ENCODE data around the gene GEMIN4. TPM values are rescaled to one million over a fixed set of nuclear protein-coding genes. Genes with fewer than 3 reads are reported as not detected.
A peak's percentile ranks its signal among the peaks of the same experiment; 100 is the strongest.

The GEMIN4 gene
- total and polyA plus RNA-seq, 4 donors = 8.1 to 15.8 (median 14.5) TPM

- Histone ChIP-seq H3K36me3 (ENCODE audit: control insufficient read depth, insufficient read depth, low read length) (peaks cover 68% of the 10 kb centered on the region), H3K4me3 (ENCODE audit: low read depth, low read length) (no peak overlapping the region), H3K9me3 (ENCODE audit: control insufficient read depth, insufficient read depth, low read length) (no peaks in the 10 kb centered on the region), H3K4me1 (ENCODE audit: control insufficient read depth, insufficient read depth, low read length) (peaks cover 10% of the 10 kb centered on the region), H3K27ac (ENCODE audit: low read depth, low read length) (no peak overlapping the region), H3K27me3 (ENCODE audit: control insufficient read depth, insufficient read depth, low read length) (no peaks in the 10 kb centered on the region)
- 92% methylated on average over 3 of the region's 9 CpGs for WGBS (ENCODE audit: insufficient coverage)
- no peak for DNase-seq (ENCODE audit: low read depth in 4 of 6, low spot score in 6 of 6)
These were observed 5.9 kb downstream of the GEMIN4 start for GRCh38 chr17:746181-746580.

GRCh38 chr17:745406-745805, 6.7 kb downstream of the GEMIN4 start:
- no peak for DNase-seq (ENCODE audit: low read depth in 4 of 6, low spot score in 6 of 6)
- H3K9me3 ChIP-seq (ENCODE audit: control insufficient read depth, insufficient read depth, low read length) = no peaks in the 10 kb centered on the region
- WGBS (ENCODE audit: insufficient coverage) = 95% methylated on average over 11 of the region's 11 CpGs
- H3K27ac ChIP-seq (ENCODE audit: low read depth, low read length) = no peak overlapping the region
- H3K36me3 ChIP-seq (ENCODE audit: control insufficient read depth, insufficient read depth, low read length) = peaks cover 76% of the 10 kb centered on the region
- no peak overlapping the region for H3K4me3 ChIP-seq (ENCODE audit: low read depth, low read length)
- no peaks in the 10 kb centered on the region for H3K27me3 ChIP-seq (ENCODE audit: control insufficient read depth, insufficient read depth, low read length)
- H3K4me1 ChIP-seq (ENCODE audit: control insufficient read depth, insufficient read depth, low read length) = peaks cover 2% of the 10 kb centered on the region

- Histone ChIP-seq H3K27ac (ENCODE audit: low read depth, low read length) (no peak overlapping the region), H3K9me3 (ENCODE audit: control insufficient read depth, insufficient read depth, low read length) (no peaks in the 10 kb centered on the region), H3K27me3 (ENCODE audit: control insufficient read depth, insufficient read depth, low read length) (no peaks in the 10 kb centered on the region), H3K4me1 (ENCODE audit: control insufficient read depth, insufficient read depth, low read length) (no peaks in the 10 kb centered on the region), H3K4me3 (ENCODE audit: low read depth, low read length) (no peak overlapping the region), H3K36me3 (ENCODE audit: control insufficient read depth, insufficient read depth, low read length) (peaks cover 76% of the 10 kb centered on the region)
- WGBS (ENCODE audit: insufficient coverage) = 88% methylated on average over 9 of the region's 9 CpGs
- DNase-seq (ENCODE audit: low read depth in 4 of 6, low spot score in 6 of 6) = no peak
These were observed 7.1 kb downstream of the GEMIN4 start for GRCh38 chr17:744937-745336.

- H3K27me3 ChIP-seq (ENCODE audit: control insufficient read depth, insufficient read depth, low read length) = no peaks in the 10 kb centered on the region
- H3K4me3 ChIP-seq (ENCODE audit: low read depth, low read length) = no peak overlapping the region
- H3K27ac ChIP-seq (ENCODE audit: low read depth, low read length) = no peak overlapping the region
- WGBS (ENCODE audit: insufficient coverage) = no CpG with 5 or more reads among the region's 4 CpGs
- H3K9me3 ChIP-seq (ENCODE audit: control insufficient read depth, insufficient read depth, low read length) = no peaks in the 10 kb centered on the region
- DNase-seq (ENCODE audit: low read depth in 4 of 6, low spot score in 6 of 6) = no peak
- H3K4me1 ChIP-seq (ENCODE audit: control insufficient read depth, insufficient read depth, low read length) = no peaks in the 10 kb centered on the region
- peaks cover 88% of the 10 kb centered on the region for H3K36me3 ChIP-seq (ENCODE audit: control insufficient read depth, insufficient read depth, low read length)
These were observed 8.9 kb downstream of the GEMIN4 start for GRCh38 chr17:743139-743538.

- Histone ChIP-seq H3K27ac (ENCODE audit: low read depth, low read length) (no peak overlapping the region), H3K27me3 (ENCODE audit: control insufficient read depth, insufficient read depth, low read length) (no peaks in the 10 kb centered on the region), H3K4me1 (ENCODE audit: control insufficient read depth, insufficient read depth, low read length) (no peaks in the 10 kb centered on the region), H3K9me3 (ENCODE audit: control insufficient read depth, insufficient read depth, low read length) (no peaks in the 10 kb centered on the region), H3K36me3 (ENCODE audit: control insufficient read depth, insufficient read depth, low read length) (peaks cover 84% of the 10 kb centered on the region), H3K4me3 (ENCODE audit: low read depth, low read length) (no peak overlapping the region)
- 66% methylated on average over 7 of the region's 11 CpGs for WGBS (ENCODE audit: insufficient coverage)
- peak in 1 of 6 donors; percentile 23 for DNase-seq (ENCODE audit: low read depth in 4 of 6, low spot score in 6 of 6)
These were observed 9.8 kb downstream of the GEMIN4 start for GRCh38 chr17:742147-742793.

GRCh38 chr17:740240-741017, 11.6 kb downstream of the GEMIN4 start:
- DNase-seq (ENCODE audit: low read depth in 4 of 6, low spot score in 6 of 6) = peak in 1 of 6 donors; percentile 25
- Histone ChIP-seq H3K36me3 (ENCODE audit: control insufficient read depth, insufficient read depth, low read length) (peaks cover 76% of the 10 kb centered on the region), H3K4me3 (ENCODE audit: low read depth, low read length) (no peak overlapping the region)

GRCh38 chr17:737561-738113, 14.4 kb downstream of the GEMIN4 start:
- Histone ChIP-seq H3K27me3 (ENCODE audit: control insufficient read depth, insufficient read depth, low read length) (no peaks in the 10 kb centered on the region), H3K4me3 (ENCODE audit: low read depth, low read length) (no peak overlapping the region), H3K27ac (ENCODE audit: low read depth, low read length) (no peak overlapping the region), H3K9me3 (ENCODE audit: control insufficient read depth, insufficient read depth, low read length) (no peaks in the 10 kb centered on the region), H3K4me1 (ENCODE audit: control insufficient read depth, insufficient read depth, low read length) (peaks cover 18% of the 10 kb centered on the region), H3K36me3 (ENCODE audit: control insufficient read depth, insufficient read depth, low read length) (peaks cover 58% of the 10 kb centered on the region)
- 94% methylated on average over 9 of the region's 13 CpGs for WGBS (ENCODE audit: insufficient coverage)
- no peak for DNase-seq (ENCODE audit: low read depth in 4 of 6, low spot score in 6 of 6)

More at GRCh38 chr17:740240-741017, 11.6 kb downstream of the GEMIN4 start:
- 56% methylated on average over 18 of the region's 18 CpGs for WGBS (ENCODE audit: insufficient coverage)
- no peaks in the 10 kb centered on the region for H3K4me1 ChIP-seq (ENCODE audit: control insufficient read depth, insufficient read depth, low read length)
- H3K9me3 ChIP-seq (ENCODE audit: control insufficient read depth, insufficient read depth, low read length) = no peaks in the 10 kb centered on the region
- no peak overlapping the region for H3K27ac ChIP-seq (ENCODE audit: low read depth, low read length)
- no peaks in the 10 kb centered on the region for H3K27me3 ChIP-seq (ENCODE audit: control insufficient read depth, insufficient read depth, low read length)

- DNase-seq (ENCODE audit: low read depth in 4 of 6, low spot score in 6 of 6) = no peak
- Histone ChIP-seq H3K4me3 (ENCODE audit: low read depth, low read length) (peak overlapping the region; percentile 66), H3K27me3 (ENCODE audit: control insufficient read depth, insufficient read depth, low read length) (no peaks in the 10 kb centered on the region), H3K4me1 (ENCODE audit: control insufficient read depth, insufficient read depth, low read length) (peaks cover 25% of the 10 kb centered on the region), H3K27ac (ENCODE audit: low read depth, low read length) (no peak overlapping the region), H3K36me3 (ENCODE audit: control insufficient read depth, insufficient read depth, low read length) (peaks cover 29% of the 10 kb centered on the region), H3K9me3 (ENCODE audit: control insufficient read depth, insufficient read depth, low read length) (no peaks in the 10 kb centered on the region)
- 50% methylated on average over 8 of the region's 10 CpGs for WGBS (ENCODE audit: insufficient coverage)
These were observed 18.3 kb downstream of the GEMIN4 start for GRCh38 chr17:733743-734142.

GRCh38 chr17:732902-733720, 19.0 kb downstream of the GEMIN4 start:
- Histone ChIP-seq H3K27ac (ENCODE audit: low read depth, low read length) (peak overlapping the region; percentile 47), H3K4me1 (ENCODE audit: control insufficient read depth, insufficient read depth, low read length) (peaks cover 25% of the 10 kb centered on the region), H3K9me3 (ENCODE audit: control insufficient read depth, insufficient read depth, low read length) (no peaks in the 10 kb centered on the region), H3K36me3 (ENCODE audit: control insufficient read depth, insufficient read depth, low read length) (peaks cover 23% of the 10 kb centered on the region), H3K27me3 (ENCODE audit: control insufficient read depth, insufficient read depth, low read length) (no peaks in the 10 kb centered on the region), H3K4me3 (ENCODE audit: low read depth, low read length) (peak overlapping the region; percentile 66)
- peak in 2 of 6 donors; percentile 69 to 78 for DNase-seq (ENCODE audit: low read depth in 4 of 6, low spot score in 6 of 6)
- WGBS (ENCODE audit: insufficient coverage) = 2% methylated on average over 51 of the region's 57 CpGs
